Stimulated activated CD4-positive, alpha-beta T cell treated with anti-CD3 and anti-CD28 coated beads, Interleukin-2, amount 100 ng/mL, for 48 hours (primary cell): Measurements from ENCODE around the gene ATF6B.
"Not testable (repeated sequence)": the region's sequence is repeated elsewhere in the genome, so short reads cannot be mapped to it uniquely, and the experiment has no call there.

Experiments used
- DNase-seq, 2 donors: peaks; one replicate each; pipeline ENCODE4 v3.0.0-alpha.2; 2020

Gene ATF6B

DNA sequence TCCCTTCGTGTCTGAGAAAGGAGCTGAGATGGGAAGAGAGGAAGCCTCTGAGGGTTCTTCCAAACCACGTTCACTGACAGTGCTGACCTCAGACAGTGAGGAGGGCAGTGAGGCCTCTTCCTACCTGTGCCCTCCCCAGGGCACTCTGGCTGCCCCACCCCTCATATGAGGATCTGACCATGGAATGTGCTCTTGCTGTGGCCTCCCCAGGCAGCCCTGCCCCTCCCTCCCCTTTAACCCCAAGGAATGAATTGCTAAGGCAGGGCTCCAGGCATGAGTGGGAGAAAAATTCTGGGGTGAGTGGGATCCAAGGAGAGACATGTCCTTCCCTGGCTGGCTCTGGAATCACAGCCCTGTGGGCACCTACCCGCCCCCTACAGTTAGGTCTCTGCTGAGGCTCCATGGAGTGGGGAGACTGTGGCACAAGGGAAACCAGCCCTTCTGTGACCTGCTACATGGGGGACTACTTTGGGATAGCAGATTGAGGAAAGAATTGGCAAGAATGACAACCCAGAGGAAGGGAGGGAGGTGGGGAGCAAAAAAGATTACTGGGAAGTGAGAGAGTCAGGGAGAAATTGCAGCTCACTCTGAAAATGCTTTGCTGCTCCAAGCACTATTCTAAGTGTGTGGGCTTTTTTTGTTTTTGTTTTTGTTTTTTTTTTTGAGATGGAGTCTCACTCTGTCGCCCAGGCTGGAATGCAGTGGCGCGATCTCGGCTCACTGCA is 48.3 kb downstream of the ATF6B start:
- no peak for DNase-seq

DNA sequence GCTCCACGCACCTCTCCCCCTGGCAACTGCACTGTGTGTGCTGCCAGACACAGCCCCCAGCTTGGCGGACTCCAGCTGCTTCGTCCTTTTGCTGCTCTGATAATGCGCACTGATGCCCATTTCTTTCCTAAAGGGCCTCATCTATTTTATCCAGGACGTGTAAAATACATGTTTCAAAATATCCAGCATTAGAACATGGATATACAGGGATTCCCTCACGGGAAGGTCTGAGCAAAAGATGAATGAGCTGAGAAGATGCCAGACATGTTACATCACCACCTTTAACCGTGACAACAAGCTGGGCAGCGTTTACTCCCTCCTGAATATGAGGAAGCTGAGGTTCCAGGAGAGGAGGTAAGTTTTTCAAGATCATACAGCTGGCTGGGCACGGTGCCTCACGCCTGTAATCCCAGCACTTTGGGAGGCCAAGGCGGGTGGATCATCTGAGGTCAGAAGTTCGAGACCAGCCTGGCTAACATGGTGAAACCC is 51.7 kb downstream of the ATF6B start:
- no peak for DNase-seq

GRCh38 chr6:32075781-32076180 is 52.3 kb downstream of the ATF6B start:
- DNase-seq: no peak

GRCh38 chr6:32074996-32075532 is 53.0 kb downstream of the ATF6B start:
- DNase-seq: no peak

- DNase-seq: no peak
These were observed 54.4 kb downstream of the ATF6B start for GRCh38 chr6:32073613-32074012.

- no peak for DNase-seq
These were observed 54.9 kb downstream of the ATF6B start for GRCh38 chr6:32073101-32073500.

DNA sequence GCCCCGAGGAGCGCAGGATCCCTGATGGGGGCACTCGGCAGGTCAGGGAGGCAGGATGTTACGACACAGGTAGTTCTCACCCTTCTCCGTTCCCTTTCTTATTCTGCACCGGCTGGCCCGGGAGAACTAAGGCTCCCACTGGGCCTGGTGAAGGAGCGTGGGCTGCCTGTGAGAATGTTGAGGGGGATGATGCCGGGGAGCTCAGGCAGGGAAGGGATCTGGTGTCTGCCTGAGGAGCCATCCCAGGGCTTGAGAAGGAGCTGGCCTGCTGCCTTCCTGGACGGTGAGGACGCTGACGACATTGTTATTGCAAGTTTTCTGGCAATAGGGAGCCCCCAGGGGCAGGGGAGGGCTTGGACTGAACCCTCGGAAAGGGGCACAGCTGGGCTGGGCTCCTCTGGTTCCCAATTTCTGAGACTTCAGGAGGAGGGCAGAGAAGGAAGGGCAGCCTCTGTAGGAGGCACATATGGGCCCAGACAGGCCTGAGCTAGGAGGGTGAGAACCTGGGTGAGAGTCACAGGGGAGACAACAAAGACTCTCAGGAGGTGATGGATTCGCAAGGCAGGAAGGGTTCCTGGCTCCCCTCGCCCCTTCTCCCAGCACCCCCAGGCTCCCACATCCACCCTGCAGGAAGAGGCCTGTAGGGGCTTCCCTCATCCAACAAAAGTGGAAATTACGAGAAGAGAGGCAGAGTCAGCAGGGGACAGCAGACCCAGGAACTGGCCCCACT is 57.1 kb downstream of the ATF6B start:
- no peak for DNase-seq

- DNase-seq: no peak
These were observed 58.0 kb downstream of the ATF6B start for GRCh38 chr6:32069878-32070515.

GRCh38 chr6:32069460-32069859 is 58.6 kb downstream of the ATF6B start:
- DNase-seq: no peak

DNA sequence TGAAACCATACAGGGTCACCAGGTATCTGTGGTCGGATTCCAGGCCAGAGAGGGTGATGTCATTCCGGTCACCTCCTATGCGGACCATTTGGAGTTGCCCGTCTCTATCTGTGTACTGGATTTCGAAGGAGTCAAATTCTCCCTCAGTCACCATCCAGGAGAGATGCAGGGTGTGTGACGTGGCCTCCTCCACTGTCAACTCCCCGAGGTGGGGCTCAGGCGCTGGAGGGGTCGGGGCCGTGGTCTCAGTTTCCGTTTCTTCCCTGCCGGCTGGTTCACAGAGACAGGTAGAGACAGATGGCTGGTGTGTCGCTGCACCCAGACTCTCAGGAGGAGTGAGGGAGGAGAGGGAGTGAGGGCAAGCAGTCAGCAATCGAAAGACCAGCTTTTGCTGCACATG is 59.2 kb downstream of the ATF6B start:
- DNase-seq: no peak

DNA sequence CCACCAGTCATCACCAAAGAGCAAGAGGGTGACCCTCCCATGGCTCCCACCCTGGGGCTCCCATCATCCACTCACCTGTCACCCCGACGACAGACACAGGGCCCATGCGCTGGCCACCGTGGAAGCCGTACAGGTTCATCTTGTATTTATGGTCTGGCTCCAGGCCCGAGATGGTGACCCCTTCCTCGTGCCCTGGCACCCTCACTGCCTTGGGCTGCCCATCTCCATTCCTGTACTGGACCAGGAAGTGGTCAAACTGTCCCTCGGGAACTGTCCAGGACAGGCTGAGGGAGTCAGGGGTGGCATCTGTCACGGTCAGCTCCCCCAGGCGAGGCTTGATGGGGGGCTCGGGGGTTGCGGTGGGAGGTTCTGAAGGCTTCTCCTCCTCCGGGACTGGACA is 59.7 kb downstream of the ATF6B start:
- not testable (repeated sequence) for DNase-seq

- not testable (repeated sequence) for DNase-seq
These were observed 60.5 kb downstream of the ATF6B start for GRCh38 chr6:32067521-32067920.
